Endothelial cell of umbilical vein (primary cell): ENCODE results near the gene RNF150. TPM values are rescaled to one million over a fixed set of nuclear protein-coding genes. Genes with fewer than 3 reads are reported as not detected.

Experiments used
- BruUV-seq: library from RNA; stranded (reverse); fragments of 400-500 nt; replicated peaks from 2 replicates; lab custom pipeline; 2021; lab: Mats Ljungman, UMichigan
- CTCF ChIA-PET: fragments of 300-600, 350-600 bp; sonication (Branson Sonifier 250); formaldehyde crosslinking; loops from one replicate; lab custom pipeline; 2021; ENCODE audit warnings: antibody characterized with exemption, inconsistent platforms; lab: Charles Lee
- POLR2A ChIA-PET: fragments of 300-600, 350-600 bp; sonication (Branson Sonifier 250); formaldehyde crosslinking; loops from one replicate; lab custom pipeline; 2021; ENCODE audit warnings: antibody characterized with exemption, inconsistent platforms; lab: Charles Lee
- DNase-seq: peaks from one replicate; pipeline ENCODE4 v3.0.0-alpha.2; 2011; ENCODE audit warnings: low read depth, low spot score
- FAIRE-seq: peaks from 2 replicates; lab custom pipeline; 2011; peaks lifted over from hg19 to GRCh38; lab: Jason Lieb, UNC
- H2AFZ ChIP-seq: 2 replicates; pipeline ENCODE4 v1.6.0; 2012; ENCODE audit warnings: low read depth, low read length, control low read depth, inconsistent platforms
- H3K27ac ChIP-seq: 2 replicates; pipeline ENCODE4 v1.5.1; 2011; ENCODE audit warnings: low read depth, mild to moderate bottlenecking, control low read depth, low read length, moderate library complexity; ENCODE audit not compliant: insufficient read depth
- H3K27me3 ChIP-seq, 2 experiments: 2 replicates each; pipeline versions ENCODE4 v1.6.0 to v1.6.1; 2011; ENCODE audit warnings: low read length in 2 of 2, mixed read lengths in 1 of 2; ENCODE audit not compliant: control insufficient read depth in 2 of 2, insufficient read depth in 2 of 2
- H3K36me3 ChIP-seq, 2 experiments: 2 replicates in 1 of 2; 3 replicates in 1 of 2; pipeline ENCODE4 v1.5.1; 2011; ENCODE audit warnings: low read length in 2 of 2, mild to moderate bottlenecking in 1 of 2, moderate library complexity in 1 of 2; ENCODE audit not compliant: control insufficient read depth in 2 of 2, insufficient read depth in 2 of 2; ENCODE audit errors: extremely low read depth in 1 of 2
- H3K4me1 ChIP-seq: 3 replicates; pipeline ENCODE4 v1.5.1; 2011; ENCODE audit warnings: mild to moderate bottlenecking, low read length; ENCODE audit not compliant: control insufficient read depth, insufficient read depth; ENCODE audit errors: extremely low read depth
- H3K4me2 ChIP-seq: 2 replicates; pipeline ENCODE4 v1.6.1; 2011; ENCODE audit warnings: low read length, control low read depth, mixed read lengths; ENCODE audit not compliant: insufficient read depth
- H3K4me3 ChIP-seq, 3 experiments: fragments of 200-600 bp in 1 of 3; sonication (generic), shearing (Covaris generic) in 1 of 3; replicated peaks in 1 of 3; 2 replicates each; pipeline ENCODE4 v1.5.1; 2011 to 2016; ENCODE audit warnings: control low read depth in 3 of 3, low read length in 3 of 3, mild to moderate bottlenecking in 2 of 3, inconsistent platforms in 1 of 3, low read depth in 1 of 3, moderate library complexity in 1 of 3; ENCODE audit not compliant: insufficient read depth in 1 of 3
- H3K79me2 ChIP-seq: 2 replicates; pipeline ENCODE4 v1.6.0; 2012; ENCODE audit warnings: low read length, inconsistent platforms; ENCODE audit not compliant: control insufficient read depth, insufficient read depth
- H3K9ac ChIP-seq: replicated peaks from 2 replicates; pipeline ENCODE3; 2011; ENCODE audit warnings: low read length, control low read depth; ENCODE audit not compliant: insufficient read depth; ENCODE audit errors: extremely low read depth
- H3K9me1 ChIP-seq: replicated peaks from 3 replicates; pipeline ENCODE4 v1.6.0; 2011; ENCODE audit warnings: mild to moderate bottlenecking, low read length; ENCODE audit not compliant: control insufficient read depth, insufficient read depth; ENCODE audit errors: extremely low read depth
- H3K9me3 ChIP-seq: replicated peaks from 2 replicates; pipeline ENCODE4 v1.5.1; 2012; ENCODE audit warnings: low read length, inconsistent platforms; ENCODE audit not compliant: control insufficient read depth, insufficient read depth
- H4K20me1 ChIP-seq: replicated peaks from 2 replicates; pipeline ENCODE3; 2011; ENCODE audit warnings: mild to moderate bottlenecking, low read length; ENCODE audit not compliant: control insufficient read depth, insufficient read depth; ENCODE audit errors: extremely low read depth
- EZH2 ChIP-seq: IDR thresholded peaks from 2 replicates; pipeline ENCODE4 v1.6.1; 2012; ENCODE audit warnings: borderline replicate concordance, low read depth, mild to moderate bottlenecking, moderate library complexity, low read length, inconsistent platforms; ENCODE audit not compliant: severe bottlenecking
- FOS ChIP-seq: IDR thresholded peaks from 2 replicates; pipeline ENCODE4 v1.6.1; 2011; ENCODE audit warnings: mild to moderate bottlenecking, low read length, moderate library complexity, borderline replicate concordance; ENCODE audit not compliant: insufficient read depth
- GATA2 ChIP-seq: IDR thresholded peaks from 2 replicates; pipeline ENCODE4 v1.7.0; 2011; ENCODE audit warnings: low read depth, mild to moderate bottlenecking, moderate library complexity, mixed read lengths, low read length; ENCODE audit not compliant: insufficient read length, insufficient read depth
- JUN ChIP-seq: IDR thresholded peaks from 2 replicates; pipeline ENCODE4 v1.6.1; 2011; ENCODE audit warnings: borderline replicate concordance, low read depth; ENCODE audit not compliant: insufficient read length, insufficient read depth
- MYC ChIP-seq: IDR thresholded peaks from one replicate; pipeline ENCODE4 v1.6.1; 2011; ENCODE audit warnings: mild to moderate bottlenecking, low read depth, low read length
- POLR2A ChIP-seq: IDR thresholded peaks from 2 replicates; pipeline ENCODE4 v1.6.1; 2012; ENCODE audit warnings: low read depth, mild to moderate bottlenecking, control low read depth, low read length
- POLR2AphosphoS5 ChIP-seq: IDR thresholded peaks from 2 replicates; pipeline ENCODE4 v1.6.1; 2012; ENCODE audit warnings: low read depth, mild to moderate bottlenecking, control low read depth, low read length, moderate library complexity; ENCODE audit not compliant: insufficient read depth
- dilution Hi-C: fragments of 300-500 bp; cut with MboI; formaldehyde crosslinking; loops from one replicate; pipeline ENCODE4 v1.15.0; 2019; ENCODE audit warnings: low sequenced_read_pairs; ENCODE audit not compliant: extremely low pct_ligation_motif_present
- intact Hi-C: fragments of 100-400 bp; cut with micrococcal nuclease; formaldehyde crosslinking; loops from one replicate; pipeline ENCODE4 v1.10.0; 2022
- polyA plus RNA-seq, 4 experiments: library from polyadenylated mRNA; depleted of rRNA in 3 of 4; stranded (reverse) in 3 of 4; unstranded in 1 of 4; fragments of >200 nt; gene quantifications; 2 replicates each; pipeline versions ENCODE4 v1.2.1 to v1.2.3, GENCODE V29; 2011 to 2012; ENCODE audit warnings: missing spikeins in 1 of 4
- total RNA-seq: library from RNA; stranded (reverse); gene quantifications from 2 replicates; pipeline ENCODE4 v1.2.3, GENCODE V29; 2021
- TF ChIP-seq, protein P1 (sequence below): IDR thresholded peaks from 2 replicates; pipeline ENCODE4 v1.6.1; 2011; ENCODE audit not compliant: insufficient read depth, insufficient read length
- TF ChIP-seq, protein P2 (sequence below), 2 donors: IDR thresholded peaks; 1 replicate in 1 of 2; 2 replicates in 1 of 2; pipeline ENCODE4 v1.5.1; 2011; ENCODE audit warnings: low read length in 2 of 2, mild to moderate bottlenecking in 2 of 2, moderate library complexity in 2 of 2, control low read depth in 1 of 2, inconsistent platforms in 1 of 2, low read depth in 1 of 2; ENCODE audit not compliant: insufficient read depth in 1 of 2; ENCODE audit errors: extremely low read depth in 1 of 2

The RNF150 gene
- total and polyA plus RNA-seq, 2 donors (not counting 3 experiments of a cell fraction or from before 2014, with no cell fraction given): 0.33 to 0.35 TPM

DNA sequence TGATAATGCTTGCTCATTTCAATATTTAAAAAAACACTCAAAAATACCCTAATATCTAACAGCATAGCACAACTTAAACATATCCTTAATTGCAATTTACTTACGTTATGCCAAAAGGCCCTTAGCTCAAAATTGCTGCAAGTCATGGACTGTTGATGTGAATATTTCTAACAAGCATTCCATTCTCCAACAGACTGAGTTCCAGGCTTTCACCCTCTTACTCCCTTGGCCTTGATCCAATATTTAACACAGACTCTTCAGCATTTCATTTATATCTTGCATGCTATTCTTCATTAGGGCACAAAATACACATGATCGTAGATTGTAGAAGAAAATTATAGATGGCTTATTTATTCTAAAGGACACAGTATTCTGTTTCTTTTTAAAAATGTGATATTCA, 96.5 kb downstream of the RNF150 start:
- H3K4me2 ChIP-seq: no peak overlapping the region
- FAIRE-seq: no peak

More for the DNA sequence above, 96.5 kb downstream of the RNF150 start:
- Histone ChIP-seq H3K4me1 (no peaks in the 10 kb centered on the region), H2AFZ (no peak overlapping the region), H3K79me2 (no peaks in the 10 kb centered on the region), H3K9me3 (no peaks in the 10 kb centered on the region), H3K9me1 (no peaks in the 10 kb centered on the region), H3K9ac (no peak overlapping the region), H3K36me3 (no peaks in the 10 kb centered on the region), H3K4me3 (no peak overlapping the region), H3K27ac (no peak overlapping the region), H3K27me3 (no peaks in the 10 kb centered on the region), H4K20me1 (no peaks in the 10 kb centered on the region)
- no TSS peak for BruUV-seq
- ChIA-PET POLR2A (no interaction called here), CTCF (interaction anchor here (1.1 kb wide), 1 partner anchor 9 kb away, joined by 3 read pairs; no protein-coding TSS in a partner anchor)
- intact Hi-C loops: no loop called here
- no peak for DNase-seq
- dilution Hi-C loops: no loop called here
- no peak for TF ChIP-seq POLR2AphosphoS5
- TF ChIP-seq, protein P1, sequence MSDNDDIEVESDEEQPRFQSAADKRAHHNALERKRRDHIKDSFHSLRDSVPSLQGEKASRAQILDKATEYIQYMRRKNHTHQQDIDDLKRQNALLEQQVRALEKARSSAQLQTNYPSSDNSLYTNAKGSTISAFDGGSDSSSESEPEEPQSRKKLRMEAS: no peak
- TF ChIP-seq, protein P2, sequence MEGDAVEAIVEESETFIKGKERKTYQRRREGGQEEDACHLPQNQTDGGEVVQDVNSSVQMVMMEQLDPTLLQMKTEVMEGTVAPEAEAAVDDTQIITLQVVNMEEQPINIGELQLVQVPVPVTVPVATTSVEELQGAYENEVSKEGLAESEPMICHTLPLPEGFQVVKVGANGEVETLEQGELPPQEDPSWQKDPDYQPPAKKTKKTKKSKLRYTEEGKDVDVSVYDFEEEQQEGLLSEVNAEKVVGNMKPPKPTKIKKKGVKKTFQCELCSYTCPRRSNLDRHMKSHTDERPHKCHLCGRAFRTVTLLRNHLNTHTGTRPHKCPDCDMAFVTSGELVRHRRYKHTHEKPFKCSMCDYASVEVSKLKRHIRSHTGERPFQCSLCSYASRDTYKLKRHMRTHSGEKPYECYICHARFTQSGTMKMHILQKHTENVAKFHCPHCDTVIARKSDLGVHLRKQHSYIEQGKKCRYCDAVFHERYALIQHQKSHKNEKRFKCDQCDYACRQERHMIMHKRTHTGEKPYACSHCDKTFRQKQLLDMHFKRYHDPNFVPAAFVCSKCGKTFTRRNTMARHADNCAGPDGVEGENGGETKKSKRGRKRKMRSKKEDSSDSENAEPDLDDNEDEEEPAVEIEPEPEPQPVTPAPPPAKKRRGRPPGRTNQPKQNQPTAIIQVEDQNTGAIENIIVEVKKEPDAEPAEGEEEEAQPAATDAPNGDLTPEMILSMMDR (IDR thresholded peaks at IDR 0.05; ENCODE audit: extremely low read depth in 1 of 2, insufficient read depth in 1 of 2, low read depth in 1 of 2, low read length in 2 of 2): no peak
- no peak for TF ChIP-seq POLR2A
- no peak for TF ChIP-seq JUN
- no peak for TF ChIP-seq MYC
- no peak for TF ChIP-seq FOS
- TF ChIP-seq EZH2: no peak
- TF ChIP-seq GATA2: no peak
